GM21529 (cell line): ENCODE data around the gene FLT1.

ENCODE experiments used
- ATAC-seq: cut with Tn5 transposase; IDR thresholded peaks from one replicate; pipeline ENCODE4 v1.9.1; 2021; ENCODE audit not compliant: unreplicated experiment

Gene FLT1, protein sequence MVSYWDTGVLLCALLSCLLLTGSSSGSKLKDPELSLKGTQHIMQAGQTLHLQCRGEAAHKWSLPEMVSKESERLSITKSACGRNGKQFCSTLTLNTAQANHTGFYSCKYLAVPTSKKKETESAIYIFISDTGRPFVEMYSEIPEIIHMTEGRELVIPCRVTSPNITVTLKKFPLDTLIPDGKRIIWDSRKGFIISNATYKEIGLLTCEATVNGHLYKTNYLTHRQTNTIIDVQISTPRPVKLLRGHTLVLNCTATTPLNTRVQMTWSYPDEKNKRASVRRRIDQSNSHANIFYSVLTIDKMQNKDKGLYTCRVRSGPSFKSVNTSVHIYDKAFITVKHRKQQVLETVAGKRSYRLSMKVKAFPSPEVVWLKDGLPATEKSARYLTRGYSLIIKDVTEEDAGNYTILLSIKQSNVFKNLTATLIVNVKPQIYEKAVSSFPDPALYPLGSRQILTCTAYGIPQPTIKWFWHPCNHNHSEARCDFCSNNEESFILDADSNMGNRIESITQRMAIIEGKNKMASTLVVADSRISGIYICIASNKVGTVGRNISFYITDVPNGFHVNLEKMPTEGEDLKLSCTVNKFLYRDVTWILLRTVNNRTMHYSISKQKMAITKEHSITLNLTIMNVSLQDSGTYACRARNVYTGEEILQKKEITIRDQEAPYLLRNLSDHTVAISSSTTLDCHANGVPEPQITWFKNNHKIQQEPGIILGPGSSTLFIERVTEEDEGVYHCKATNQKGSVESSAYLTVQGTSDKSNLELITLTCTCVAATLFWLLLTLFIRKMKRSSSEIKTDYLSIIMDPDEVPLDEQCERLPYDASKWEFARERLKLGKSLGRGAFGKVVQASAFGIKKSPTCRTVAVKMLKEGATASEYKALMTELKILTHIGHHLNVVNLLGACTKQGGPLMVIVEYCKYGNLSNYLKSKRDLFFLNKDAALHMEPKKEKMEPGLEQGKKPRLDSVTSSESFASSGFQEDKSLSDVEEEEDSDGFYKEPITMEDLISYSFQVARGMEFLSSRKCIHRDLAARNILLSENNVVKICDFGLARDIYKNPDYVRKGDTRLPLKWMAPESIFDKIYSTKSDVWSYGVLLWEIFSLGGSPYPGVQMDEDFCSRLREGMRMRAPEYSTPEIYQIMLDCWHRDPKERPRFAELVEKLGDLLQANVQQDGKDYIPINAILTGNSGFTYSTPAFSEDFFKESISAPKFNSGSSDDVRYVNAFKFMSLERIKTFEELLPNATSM (N-terminal part only)

DNA sequence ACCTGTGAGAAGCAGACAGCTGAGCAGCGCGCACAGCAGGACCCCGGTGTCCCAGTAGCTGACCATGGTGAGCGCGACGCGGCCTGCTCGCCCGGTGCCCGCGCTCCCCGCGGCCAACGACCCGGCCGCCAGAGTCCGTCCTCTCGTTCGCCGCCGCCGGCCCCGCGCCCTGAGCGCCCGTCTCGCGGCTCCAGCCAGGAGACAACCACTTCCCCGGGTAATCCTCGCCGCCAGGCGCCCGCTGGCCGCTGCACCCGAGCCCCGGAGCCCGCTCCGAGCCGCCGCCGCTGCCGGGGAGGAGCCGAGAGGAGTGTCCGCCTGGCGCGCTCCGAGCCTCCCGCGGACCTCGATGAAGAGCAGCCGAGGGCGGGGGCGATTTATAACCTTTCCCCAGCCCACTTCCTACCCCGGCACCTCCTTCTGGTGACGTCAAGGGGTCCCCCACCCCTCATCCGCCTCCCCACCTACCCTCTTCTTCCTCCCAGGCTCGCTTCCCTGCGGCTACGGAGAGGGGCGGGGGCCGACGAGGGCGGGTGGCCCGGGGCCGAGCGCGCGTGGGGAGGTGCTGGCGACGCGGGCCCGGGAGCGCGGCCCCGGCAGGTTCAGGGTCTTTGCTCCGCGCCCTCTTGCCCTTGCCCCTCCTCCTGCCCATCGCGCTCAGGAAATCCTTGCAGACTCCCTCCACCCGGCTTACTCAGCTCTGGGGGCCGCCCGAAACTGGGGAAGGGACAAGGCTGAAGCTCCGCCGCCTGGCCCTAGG is at the start of gene FLT1:
Gene FLT1, minus strand, starts transcription at position 351 of the 760 bp plus-strand sequence. Its CDS starts 285 bp downstream, at position 66.
- no peak for ATAC-seq

DNA sequence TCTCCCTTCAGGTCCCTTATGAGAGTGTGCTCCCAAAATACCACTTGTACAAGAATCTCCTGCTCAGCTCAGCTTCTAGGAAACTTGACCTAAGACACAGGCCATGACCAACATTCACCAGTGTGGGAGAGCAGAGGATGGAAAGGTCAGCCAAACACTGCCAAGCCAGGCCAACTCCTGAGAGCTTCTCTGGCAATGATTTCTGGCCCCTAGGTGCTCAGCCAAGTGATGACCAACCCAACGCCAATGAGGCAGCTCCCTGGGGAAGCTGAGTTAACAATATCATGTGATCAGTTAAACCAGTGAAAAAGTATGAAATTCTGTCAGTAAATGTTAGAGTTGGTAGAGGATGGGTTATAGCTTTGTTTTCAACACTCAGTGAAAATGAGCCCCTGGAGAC is 49.1 kb upstream of the FLT1 start:
- ATAC-seq, result no peak

DNA sequence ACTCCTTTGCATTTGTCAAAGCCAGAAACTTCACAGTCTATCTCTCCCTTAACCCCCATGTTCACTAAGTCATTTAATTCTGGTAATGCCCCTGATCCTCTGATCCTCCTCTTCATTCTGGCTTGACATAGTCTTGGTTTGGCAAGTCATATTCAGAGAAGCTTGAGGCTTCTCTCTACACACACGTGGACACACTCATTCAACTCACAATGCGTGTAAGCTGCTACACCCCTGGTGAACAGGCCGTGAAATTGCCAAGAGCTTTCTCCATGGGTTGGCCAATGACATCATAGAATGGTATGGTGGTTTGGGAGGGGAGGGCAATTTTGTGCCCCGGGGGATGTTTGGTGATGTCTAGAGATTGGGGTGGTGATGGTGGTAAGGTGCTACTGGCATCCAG is 47.9 kb upstream of the FLT1 start:
- ATAC-seq, result no peak

DNA sequence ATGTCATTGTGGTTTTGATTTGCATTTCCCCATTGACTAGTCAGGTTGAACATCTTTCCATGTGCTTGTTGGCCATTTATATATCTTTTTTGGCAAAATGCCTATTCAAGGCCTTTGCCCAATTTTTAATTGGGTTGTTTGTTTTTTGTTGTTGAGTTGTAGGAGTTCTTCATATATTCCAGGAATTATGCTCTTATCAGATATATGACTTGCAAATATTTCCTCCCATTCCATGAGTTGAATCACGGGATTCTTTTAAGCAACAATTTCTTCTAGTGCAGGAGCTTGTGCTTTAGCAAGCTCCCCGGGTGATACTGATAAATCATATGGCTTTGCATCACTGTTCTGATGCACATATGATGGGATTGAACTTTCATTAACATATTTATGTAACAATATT is 47.0 kb upstream of the FLT1 start:
- no peak for ATAC-seq

DNA sequence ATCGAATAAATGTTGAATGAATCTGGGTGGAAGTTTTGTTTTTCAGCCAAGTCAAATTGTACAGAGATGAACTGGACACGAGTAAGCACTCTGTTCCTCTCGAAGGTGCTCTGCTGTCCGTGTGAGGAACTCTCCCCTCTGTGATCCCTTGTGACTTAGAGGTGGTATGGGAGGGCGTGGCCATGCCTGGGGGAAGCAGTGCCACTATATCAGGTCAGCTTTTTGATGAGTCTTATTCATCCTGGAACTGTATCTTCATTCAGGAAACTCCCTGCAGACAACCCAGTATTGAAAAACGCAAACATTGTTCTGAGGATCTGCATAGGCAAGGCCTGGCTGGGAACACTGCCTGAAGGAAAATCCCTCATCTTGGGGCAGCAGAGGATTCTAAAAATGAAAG is 45.7 kb upstream of the FLT1 start:
- ATAC-seq, result no peak

DNA sequence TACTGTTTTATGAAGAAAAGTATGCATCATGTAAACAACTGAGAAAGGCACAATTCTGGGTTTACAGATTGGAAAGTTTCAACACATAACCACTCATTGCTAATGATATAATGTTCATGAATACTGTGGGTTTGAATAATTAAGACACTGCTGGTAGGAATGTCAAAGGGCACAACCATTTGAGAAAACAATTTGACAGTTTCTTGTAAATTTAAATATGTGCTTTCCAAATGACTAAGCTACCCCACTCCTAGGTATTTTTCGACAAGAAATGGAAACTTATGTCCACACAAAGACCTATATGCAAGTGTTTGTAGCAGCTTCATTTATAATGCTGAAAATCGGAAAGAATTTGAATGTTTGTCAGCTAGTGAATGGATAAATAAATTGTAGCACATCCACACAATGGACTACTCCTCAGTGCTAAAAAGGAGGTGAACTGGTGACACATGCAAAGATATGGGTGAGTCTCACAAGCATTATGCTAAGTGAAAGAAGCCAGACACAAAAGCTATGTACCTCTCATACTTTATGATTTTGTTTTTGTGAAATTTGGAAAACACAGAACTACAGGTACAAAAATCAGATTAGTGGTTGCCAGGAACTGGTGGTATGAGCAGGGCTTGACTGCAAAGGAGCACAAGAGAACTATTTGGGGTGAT is 44.8 kb upstream of the FLT1 start:
- ATAC-seq, result no peak

DNA sequence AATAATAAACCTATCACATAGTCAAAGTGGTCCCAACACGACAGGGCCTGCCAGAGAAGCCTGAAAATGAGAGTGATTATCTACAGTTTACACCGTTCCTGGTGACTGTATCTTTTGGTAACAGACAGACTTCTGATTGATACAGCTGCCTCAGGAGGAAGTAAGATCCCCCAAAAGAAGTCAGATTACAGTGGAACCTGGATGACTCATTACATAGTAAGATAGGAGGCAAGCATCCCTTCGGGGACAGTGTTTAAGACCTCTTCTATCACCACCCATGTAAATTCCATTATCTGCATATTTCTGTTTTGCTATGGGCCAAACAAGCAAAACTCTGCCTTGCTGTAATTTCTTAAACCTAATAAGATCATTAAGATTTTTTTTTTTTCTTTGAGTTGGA is 44.0 kb upstream of the FLT1 start:
- no peak for ATAC-seq

DNA sequence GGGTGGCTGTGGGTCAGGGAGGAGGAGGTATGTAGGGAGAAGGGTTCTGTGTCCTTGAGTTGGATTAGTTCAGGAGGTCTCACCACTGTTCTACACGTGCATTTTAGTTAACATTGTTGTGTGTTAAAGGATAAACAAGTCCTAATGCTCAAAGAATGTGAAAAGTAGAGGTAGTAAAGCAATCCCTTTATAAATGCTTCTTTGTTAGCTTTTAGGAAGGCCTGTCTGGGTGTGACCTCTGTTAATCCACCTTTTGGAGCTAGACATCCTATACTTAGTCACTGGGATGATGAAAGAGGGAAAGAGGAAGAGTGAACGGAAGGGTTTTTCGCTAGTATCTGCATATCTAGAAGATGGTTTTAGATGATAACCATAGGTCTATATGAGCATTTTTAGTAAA is 42.2 kb upstream of the FLT1 start:
- no peak for ATAC-seq

DNA sequence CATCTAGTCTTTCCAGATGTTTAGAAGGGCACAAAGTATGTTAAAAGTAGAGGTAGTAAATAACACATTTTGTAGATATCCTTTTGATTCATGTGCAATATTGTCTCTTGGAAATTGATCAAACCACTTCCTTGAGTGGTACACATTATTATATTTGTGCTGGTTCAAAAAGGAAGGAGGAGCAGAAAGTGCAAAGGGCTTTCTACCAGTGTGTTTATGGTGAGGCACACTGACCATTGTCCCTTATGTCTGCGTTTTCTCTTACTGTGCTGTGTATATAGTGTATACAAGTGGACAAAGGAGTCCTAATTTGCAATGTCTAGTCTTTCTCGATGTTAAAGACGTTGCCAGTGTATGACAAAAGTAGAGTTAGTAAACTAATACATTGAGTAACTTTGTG is 41.4 kb upstream of the FLT1 start:
- ATAC-seq, result no peak

DNA sequence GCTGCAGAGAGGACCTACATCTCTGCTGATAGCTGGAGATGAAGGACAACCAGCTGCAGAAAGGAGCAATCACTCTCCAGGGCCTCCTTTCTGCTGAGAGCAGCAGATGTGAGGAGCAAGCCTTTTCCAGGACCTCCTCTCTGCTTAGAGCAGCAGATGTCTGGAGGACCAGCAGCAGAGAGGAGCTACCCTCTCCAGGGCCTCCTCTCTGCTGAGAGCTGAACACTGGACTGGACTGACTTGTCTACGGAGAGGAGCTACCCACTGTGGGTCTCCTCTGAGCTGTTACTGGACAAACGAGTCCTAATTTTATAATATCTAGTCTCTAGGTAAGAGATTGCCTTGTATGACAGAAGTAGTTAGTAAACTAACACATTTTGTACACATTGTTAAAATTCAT is 40.8 kb upstream of the FLT1 start:
- ATAC-seq, result no peak

DNA sequence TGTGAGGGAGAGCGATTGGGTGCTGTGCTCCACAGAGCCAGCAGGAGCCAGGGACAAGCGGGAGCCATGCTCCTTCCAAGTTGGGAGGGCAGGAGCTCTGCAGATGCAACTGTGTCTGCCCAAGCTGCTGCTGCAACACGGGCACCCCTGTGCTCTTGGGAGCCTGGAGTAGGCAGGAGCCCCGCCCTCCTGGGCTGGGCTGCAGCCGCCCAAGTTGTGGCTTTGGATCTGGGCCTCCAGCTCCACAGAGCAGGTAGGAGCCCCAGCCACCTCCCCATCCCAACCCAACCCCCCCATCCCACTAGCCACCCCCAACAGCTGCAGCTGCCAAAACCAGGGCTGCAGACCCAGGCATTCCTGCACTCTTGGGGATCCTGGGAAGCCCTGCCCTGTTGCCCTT is 39.9 kb upstream of the FLT1 start:
- no peak for ATAC-seq

DNA sequence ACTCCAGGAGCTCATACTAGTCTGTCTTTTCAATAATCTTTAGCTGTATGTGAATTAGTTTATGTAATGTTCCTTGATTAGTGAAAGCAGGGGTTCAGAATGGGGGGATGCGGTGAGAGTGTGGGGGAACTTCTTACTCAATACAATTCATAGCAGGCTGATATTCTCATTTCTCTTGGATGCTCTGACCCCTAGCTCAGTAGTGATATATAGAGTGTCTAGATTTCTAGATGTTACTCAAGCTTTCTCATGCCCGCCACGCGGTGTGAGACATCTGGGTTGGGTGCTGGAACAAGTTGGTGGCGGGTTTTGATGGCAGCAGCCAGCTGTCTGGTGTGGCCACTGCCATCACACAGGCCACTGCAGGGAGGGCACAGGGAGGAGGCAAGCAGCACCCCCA is 39.3 kb upstream of the FLT1 start:
- no peak for ATAC-seq

DNA sequence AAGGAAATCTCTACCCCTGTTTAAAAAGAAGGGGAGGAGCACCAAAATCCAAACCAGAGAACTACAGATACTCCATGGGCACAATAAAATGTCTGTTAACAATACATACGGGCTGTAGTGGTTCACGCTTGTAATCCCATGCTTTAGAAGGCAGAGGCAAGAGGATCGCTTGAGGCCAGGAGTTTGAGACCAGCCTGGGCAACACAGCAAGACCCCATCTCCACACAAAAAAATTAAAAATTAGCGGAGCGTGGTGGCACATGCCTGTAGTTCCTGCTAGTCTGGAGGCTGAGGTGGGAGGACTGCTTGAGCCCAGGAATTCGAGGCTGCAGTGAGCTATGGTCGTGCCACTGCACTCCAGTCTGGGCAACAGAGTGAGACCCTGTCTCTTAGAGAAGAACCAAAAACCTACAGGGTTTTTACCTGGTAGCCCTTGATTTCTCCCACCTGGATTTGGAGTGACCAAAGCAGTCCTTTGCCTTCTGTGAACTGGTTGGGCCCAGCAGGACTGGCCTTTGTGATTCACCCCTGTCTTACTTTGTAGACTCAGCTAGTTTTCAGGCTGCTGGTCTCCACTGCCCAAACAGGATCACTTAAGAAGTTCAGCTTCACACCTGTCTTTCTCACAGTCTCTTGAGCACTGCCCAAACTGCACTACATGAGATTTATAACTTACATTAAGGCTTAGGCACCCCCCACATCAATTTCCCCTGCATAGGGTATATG is 38.7 kb upstream of the FLT1 start:
- no peak for ATAC-seq

DNA sequence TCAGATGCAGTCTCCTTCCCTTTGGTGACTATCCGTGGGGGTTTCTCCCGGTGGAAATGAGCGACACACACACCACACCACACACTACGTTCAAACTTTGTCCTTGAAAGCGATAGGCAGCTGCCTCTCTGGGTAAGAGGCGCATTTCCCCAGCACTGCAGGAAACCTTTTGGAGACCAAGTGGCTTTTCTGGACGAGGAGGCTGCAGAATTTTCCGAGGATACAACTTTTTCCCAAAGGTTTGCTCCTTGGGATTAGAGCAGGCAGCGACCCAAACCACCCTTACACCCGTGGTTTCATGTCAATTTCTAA is 38.2 kb upstream of the FLT1 start:
- ATAC-seq, result no peak

DNA sequence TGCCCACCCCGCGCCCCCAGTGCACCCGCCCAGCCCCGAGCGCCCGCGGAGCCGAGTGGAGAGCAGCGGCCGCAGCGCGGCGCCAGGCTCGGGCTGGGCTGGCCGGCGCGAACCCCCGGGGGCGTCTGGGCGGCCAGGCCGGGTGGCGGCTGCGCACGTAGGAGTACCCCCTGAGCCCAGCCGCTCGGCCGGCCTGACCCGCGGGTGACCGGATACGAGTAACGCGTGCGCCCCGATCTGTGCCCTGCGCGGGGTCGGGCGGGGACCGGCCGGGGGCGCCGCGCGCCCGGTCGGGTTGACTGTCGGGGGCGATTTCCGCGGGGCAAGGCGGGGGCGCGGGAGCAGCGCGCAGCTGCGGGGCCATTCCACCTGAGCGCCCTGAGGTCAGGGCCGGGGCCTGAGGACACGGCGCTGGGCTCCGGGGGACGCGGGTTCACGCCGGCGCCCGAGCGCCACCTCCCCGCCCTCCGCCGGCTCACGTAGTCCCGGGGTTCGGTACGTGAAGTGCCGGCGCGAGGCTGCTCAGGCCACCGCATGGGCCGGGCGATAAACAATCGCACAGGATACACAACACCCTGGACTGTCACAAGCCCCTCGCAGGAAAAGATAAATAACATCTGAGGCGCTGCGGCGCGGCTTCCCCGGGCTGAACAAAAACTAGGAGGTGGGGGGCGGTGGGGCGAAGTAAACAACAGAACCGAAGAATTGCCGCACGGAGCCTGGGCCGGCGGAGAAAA is 37.6 kb upstream of the FLT1 start:
- no peak for ATAC-seq

DNA sequence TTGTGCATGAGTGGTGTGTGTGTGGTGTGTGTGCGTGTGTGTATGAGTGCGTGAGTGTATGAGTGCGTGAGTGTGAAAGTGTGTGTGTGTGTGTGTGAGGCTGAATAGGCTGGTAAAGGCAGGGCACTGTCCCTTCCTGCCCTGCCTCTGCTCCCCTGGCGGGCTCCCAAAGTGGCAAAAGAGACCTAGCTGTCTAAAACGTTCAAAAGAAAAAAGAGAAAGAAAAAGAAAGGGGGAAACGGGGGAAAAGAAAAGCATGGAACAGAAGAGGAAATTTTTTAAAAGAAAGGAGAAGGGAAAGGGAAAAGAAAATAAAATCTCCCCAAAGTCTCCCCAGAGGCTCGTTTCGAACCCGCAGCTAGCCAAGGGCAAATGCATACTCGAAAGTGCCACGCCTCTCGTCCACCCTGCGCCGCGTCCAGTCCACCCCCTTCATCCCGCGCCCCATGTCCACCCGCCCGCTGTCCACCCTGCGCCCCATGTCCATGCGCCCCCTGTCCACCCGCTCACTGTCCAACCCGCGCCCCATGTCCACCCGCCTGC is 37.0 kb upstream of the FLT1 start:
- ATAC-seq, result no peak

DNA sequence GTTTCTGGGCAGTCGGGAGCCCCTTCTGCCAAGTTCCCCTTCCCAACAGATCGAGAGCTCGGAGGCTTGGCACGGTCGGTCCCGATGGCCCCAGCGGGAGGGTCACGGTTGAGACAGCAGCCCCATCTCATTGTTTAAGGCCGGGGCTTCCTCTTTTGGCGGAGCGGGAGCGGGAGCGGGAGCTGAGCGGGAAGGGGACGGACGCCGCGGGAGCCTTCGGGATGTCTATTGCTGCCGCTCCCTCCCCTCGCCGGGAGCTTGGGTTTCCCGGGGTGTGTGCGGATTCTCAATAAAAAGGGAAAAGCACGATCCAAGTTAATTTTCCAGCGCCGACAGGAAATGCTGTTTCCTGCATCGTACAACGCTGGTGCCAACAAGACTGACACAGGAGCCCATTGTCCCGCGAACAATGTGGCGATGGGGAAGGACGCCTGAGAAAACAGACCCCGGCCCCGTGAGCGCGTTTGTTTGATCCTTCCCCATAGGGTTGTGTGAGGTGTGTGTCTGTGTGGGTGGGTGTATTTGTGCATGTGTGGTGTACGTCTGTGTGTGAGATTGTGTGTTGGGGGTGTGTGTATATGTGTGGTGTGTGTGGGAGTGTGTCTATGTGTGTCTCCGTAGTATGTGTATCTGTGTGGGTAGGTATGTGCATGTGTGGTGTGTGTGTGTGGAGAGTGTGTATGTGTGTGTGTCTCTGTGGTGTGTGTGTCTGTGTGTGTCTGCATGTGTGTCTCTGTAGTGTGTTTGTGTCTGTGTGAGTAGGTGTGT is 36.3 kb upstream of the FLT1 start:
- ATAC-seq, result no peak

DNA sequence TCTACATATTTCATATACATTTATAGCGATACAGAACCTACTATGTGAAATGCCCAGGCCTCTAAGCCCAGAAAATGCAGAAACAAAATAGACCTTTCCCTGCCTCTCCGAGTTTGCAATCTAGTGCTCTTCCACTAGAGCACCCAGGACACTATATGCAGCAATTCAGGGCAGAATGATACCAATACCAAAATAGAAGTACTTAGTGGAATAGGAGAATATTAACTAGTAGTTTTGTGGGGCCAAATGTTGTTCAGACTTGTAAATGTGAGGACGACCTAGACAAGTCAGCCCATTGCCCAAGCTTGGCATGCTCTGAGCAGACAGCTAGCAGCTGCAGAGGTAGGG is 35.8 kb upstream of the FLT1 start:
- no peak for ATAC-seq
